Inflammatory macrophage (primary cell): ENCODE data around the gene PEAK1.
"Not testable (repeated sequence)": the region's sequence is repeated elsewhere in the genome, so short reads cannot be mapped to it uniquely, and the experiment has no call there.

Experiments
- DNase-seq, 2 donors: peaks; one replicate each; pipeline ENCODE4 v3.0.0-alpha.2; 2020 to 2022

The PEAK1 gene

DNA sequence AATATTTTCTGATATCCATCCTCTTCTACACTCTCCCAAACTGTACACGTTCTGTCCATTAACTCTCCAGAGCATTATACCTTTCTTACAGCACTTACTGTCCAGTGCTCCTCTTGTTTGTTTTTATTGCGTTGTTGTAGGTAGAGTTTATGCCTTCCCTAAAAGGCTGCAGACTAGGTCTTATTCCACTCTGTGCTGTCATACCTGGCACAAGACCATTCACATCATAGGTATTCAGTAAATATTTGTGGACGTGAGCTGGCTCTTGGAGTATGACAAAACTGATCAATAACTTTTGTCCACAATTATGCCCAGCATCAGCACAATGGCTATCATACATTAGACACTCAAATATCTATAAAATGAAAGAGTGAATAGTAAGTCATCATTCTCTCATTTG is 5.2 kb upstream of the PEAK1 start:
- DNase-seq, result no peak

- DNase-seq, result no peak
These were observed 1.4 kb upstream of the PEAK1 start for GRCh38 chr15:77421370-77421700.

DNA sequence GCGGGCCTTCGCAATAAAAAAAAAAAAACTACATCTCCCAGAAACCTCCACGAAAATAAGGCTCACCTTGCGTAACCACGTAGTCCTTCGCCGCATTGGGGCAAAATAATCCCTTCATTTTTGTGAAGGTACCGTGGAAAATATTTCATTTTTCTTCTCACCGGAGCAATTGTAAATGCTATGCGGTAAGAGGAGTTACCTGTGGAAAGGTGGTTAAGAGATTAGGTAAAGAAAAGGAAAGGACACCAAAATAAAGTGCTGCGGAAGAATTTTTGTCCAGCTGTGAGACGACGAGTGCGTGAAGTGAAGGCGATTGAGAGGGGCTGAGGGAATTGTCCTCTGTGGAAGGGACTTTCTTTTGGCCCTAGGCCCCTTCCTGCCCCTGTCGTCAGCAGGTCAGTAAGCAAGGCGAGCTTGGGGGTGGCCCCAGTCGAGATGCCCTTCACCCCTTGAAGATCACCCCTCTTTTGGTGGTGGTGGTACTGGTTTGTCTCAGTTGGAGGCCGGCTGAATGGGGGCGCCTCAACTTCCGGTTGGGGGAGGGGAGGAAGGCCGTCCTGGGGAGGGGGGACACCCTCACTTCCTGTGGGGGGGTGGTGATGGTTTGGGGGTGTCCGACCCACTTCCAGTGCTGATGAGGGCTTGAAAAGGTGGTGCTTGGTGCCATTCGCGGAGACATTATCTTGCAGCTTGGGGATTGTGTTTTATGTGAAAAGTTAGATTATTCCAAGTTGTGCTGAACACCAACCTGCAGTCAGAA is 886 bp upstream of the PEAK1 start, which contains the start of gene HMG20A:
TSS of gene HMG20A (plus strand) at position 279 of the 760 bp plus-strand sequence. CDS start 37,520 bp downstream, outside the sequence.
- peak; percentile 75 to 81 for DNase-seq

DNA sequence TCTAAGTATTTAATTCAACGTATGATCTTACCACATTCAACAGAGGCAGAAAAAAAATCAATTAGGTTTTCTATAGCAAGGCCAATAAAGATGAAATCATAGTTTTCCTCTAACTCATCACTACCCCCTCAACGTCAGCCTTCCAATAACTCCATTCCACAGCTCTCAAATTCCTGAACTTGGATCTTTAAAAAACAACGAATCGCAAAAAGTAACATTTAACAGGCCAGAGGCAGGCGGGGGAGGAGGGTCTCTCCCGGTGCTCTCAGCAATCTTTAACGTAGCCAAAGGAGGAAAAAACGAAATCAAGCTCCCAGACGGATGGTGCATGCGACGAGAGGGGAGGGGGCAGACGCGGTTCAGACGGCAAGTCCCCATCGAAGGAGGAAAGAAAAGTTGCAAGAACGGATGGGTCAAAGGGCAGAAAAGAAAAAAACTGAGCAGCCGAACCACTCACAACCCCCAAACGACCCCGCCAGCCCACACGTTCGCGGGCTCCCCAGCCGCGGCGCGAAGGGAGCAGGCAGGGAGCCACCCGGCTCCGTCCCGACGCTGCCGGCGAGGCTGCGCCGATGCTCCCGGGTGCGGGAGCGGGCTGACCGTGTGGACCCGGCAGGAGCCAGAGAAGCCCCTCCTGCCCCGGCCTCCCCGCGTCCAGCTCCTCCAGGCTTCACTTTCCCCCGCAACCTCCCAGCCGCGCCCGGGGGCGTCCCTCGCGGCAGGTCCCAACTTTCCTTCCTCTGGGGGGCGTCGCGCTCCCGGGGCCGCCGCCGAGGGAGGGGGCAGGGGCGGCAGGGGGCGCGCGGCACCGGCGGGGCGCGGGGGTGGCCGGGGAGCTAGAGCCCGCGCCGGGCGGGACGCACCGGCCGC is 703 bp downstream of the PEAK1 start:
- peak in 1 of 2 donors; percentile 18 for DNase-seq

GRCh38 chr15:77418391-77418965 is 1.4 kb downstream of the PEAK1 start:
- no peak for DNase-seq

DNA sequence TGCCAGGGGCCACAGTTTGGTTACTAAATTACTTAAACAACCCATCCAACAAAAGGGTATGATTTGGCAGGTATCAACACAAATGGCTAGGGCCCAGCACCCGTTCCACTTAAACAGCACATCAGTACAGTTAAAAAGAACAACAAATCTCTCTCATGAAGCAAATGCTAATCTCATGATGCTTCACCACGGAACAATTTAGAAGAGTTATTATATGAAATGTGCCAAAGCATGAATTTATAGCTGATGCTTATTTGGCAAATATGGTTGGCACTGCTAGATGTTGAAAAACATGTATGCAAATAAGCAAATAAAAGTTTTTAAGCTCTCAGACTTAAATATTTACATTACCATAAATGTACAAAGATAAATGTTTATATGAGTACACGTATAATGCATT is 2.3 kb downstream of the PEAK1 start:
- no peak for DNase-seq

GRCh38 chr15:77416954-77417353 is 3.0 kb downstream of the PEAK1 start:
- no peak for DNase-seq

- peak; percentile 12 to 42 for DNase-seq
These were observed 3.8 kb downstream of the PEAK1 start for GRCh38 chr15:77416148-77416455.

DNA sequence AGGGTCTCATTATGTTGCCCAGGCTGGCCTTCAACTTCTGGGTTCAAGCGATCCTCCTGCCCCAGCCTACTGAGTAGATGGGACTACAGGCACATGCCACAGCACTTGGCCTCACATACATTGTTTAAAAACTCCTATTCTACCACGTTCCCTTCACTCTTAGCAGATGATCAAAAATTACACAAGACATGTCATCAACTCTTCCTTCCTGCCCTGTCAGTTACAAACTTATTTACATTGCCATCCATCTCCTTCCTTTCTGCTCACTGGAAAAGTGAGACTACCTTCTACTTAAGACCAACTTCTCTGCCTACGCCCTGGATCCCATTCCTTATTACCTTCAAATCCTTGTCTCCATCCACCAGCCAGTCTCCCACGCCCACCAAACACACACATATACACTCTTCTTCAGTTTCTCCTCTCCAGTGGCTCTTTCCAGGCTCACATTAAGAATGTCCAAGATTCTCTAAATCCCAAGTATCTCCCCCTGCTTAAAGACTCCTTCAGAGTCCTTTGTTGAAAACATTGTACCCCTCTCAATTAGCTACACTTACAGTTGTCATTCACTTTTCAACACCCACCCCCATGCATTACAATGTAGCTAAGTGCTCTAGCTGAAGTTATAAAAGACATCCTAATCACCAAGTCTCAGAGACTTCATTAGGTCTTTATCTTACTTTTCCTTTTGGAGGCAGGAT is 4.3 kb downstream of the PEAK1 start:
- DNase-seq, result peak in 1 of 2 donors; percentile 20

DNA sequence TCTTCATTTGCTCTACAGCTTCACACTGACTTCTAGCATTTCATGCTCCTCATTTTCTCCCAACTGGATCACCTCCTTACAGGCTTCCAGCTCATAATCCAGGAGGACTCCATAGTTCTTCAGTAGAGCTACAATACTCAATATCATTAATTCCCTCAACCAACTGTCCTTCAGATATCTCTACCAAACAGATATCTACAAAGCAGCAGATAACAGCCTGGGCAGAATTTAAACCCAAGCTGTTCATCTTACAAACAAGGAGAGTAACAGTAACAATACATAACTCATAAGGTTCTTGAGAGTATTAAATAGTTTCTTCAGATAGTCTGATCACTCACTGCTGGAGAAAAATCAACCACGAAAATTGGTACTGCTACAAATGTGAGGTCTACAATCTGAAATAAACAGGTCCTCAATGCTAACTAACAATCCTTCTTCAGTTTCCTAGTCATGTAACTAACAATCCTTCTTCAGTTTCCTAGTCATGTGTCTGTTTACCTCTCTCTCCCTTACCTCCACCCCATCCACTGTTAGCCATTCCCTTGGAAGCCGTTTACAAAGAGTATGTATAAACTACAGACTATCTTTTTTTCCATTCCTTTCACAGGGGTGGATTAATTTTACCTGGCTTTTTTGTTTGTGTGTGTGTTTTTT is 5.0 kb downstream of the PEAK1 start:
- no peak for DNase-seq

- no peak for DNase-seq
These were observed 6.1 kb downstream of the PEAK1 start for GRCh38 chr15:77413699-77414349.

DNA sequence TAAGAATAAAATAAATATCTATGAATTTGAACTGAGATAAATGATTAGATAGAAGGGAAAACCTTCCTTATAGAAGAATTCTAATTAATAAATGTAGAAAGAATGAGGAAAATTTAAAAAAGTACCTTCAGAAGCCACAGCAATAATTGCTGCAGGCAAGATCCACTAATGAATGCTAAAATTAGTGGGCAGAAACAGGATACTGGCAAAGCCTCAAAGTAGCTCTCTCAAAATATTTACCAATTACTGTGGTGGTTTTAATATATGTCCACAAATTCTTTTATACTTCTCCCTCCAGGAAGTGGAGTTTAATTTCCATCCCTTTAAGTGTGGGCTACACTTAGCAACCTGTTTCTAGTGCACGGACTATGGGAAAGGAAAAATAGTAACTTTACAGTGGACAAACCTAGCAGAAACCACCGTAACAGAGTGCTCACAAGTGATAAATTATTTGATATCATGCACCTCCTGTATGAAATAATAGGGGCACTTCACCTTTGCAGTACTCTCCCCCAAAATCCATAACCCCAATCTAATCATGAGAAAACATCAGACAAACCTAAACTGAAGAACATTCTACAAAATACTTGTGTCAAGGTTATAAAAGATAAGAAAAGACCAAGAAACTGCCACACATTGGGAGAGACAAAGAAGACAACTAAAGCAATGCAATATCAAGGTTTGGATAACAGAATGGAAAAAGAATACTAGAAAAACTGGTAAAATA is 6.8 kb downstream of the PEAK1 start:
- DNase-seq, result no peak

GRCh38 chr15:77411619-77411976 is 8.3 kb downstream of the PEAK1 start:
- DNase-seq, result no peak

- no peak for DNase-seq
These were observed 8.9 kb downstream of the PEAK1 start for GRCh38 chr15:77410701-77411618.

DNA sequence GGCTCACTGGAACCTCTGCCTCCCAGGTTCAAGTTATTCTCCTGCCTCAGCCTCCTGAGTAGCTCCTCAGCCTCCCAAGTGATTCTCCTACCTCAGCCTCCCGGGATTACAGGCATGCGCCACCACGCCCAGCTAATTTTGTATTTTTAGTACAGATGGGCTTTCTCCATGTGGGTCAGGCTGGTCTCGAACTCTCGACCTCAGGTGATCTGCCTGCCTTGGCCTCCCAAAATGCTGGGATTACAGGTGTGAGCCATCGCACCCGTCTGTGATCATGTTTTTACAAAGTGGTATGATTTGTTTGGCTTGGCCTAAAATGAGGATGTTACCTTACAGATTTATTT is 9.8 kb downstream of the PEAK1 start:
- DNase-seq, result not testable (repeated sequence)

DNA sequence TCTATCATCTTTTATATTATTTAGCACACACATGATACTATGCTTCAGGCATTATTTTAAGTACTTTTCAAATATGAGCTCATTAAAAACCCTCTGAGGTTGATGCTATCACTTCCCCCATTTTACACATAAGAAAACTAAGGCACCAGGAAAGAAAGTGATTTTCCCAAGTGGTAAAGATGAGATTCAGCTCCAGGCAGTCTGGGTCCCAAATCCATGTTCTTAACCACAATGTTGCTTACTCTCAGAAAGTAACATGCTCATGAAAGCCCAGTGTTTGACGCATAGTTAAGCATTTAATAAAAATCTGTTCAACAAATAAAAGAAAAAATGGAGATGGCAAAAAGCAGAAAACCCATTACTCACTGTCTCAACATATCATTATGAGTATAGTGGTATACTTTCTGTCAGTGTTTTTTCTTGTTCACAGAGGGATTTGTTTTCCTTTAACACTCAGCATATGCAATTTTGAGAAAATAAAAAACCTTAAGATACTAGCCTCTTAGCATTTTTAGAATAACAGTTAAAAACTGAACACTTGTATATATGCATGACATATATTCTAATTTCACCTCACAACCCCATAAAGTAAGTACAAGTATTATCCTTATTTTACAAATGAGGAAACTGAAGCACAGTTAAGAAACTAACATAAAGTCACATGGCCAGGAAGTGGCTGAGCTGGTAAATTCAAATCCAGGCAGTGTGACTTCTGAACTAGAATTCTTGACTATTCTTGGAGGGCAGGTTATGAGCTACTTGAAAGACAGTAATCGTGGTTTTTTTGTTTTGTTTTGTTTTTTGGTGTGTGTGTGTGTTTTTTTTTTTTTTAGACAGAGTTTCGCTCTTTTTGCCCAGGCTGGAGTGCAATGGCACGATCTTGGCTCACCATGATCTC is 10.4 kb downstream of the PEAK1 start:
- peak; percentile 61 to 70 for DNase-seq

DNA sequence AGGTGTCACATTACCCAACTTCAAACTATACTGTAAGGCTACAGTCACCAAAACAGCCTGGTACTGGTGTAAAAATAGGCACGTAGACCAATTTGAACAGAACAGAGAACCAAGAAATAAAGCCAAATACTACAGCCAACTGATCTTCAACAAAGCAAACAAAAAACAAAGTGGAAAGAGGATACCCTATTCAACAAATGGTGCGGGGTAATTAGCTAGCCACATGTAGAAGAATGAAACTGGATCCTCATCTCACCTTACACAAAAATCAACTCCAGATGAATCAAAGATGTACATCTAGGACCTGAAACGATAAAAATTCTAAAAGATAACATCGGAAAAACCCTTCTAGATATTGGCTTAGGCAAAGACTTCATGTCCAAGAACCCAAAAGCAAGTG is 13.1 kb downstream of the PEAK1 start:
- no peak for DNase-seq

DNA sequence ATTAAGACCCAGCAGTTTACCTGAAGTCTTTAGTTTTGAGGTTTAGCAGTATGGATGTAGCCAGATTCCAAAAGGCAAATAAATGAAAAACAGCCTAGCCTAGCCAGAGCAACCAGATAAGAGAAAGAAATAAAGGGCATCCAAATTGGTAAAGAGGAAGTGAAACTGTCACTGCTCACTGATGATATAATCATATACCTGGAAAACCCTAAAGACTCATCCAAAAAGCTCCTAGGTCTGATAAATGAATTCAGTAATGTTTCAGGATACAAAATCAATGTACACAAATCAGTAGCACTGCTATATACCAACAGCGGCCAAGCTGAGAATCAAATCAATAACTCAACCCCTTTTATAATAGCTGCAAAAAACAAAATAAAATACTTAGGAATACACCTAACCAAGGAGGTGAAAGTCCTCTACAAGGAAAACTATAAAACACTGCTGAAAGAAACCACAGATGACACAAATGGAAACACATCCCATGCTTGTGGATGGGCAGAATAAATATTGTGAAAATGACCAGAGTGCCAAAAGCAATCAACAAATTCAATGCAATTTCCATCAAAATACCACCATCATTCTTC is 13.6 kb downstream of the PEAK1 start:
- DNase-seq, result not testable (repeated sequence)
